GM23338 (cell line): Measurements from ENCODE around the gene SPNS3.

Source experiments
- CREB1 ChIP-seq: fragments of 250-450 bp; sonication (Bioruptor Pico); IDR thresholded peaks from 2 replicates; pipeline ENCODE4 v1.5.0; 2020; ENCODE audit warnings: low read depth, mild to moderate bottlenecking, moderate library complexity
- CTCF ChIP-seq, 2 experiments: fragments of 200-600 bp in 1 of 2; sonication (generic) in 1 of 2; conservative IDR thresholded peaks; 2 replicates each; pipeline versions ENCODE4 v1.5.1 to v1.6.1; 2016 to 2017; ENCODE audit warnings: antibody characterized with exemption in 2 of 2, low read depth in 2 of 2, mild to moderate bottlenecking in 2 of 2, moderate library complexity in 1 of 2
- ETS1 ChIP-seq: IDR thresholded peaks from 2 replicates; pipeline ENCODE4 v1.6.1; 2016; ENCODE audit warnings: antibody characterized with exemption
- EZH2 ChIP-seq: fragments of 200-600 bp; sonication (generic); IDR thresholded peaks from one replicate; pipeline ENCODE4 v1.8.0; 2017; ENCODE audit warnings: antibody characterized with exemption, mild to moderate bottlenecking, low read depth; ENCODE audit not compliant: unreplicated experiment
- EZH2phosphoT487 ChIP-seq: fragments of 200-600 bp; sonication (generic); IDR thresholded peaks from one replicate; pipeline ENCODE4 v1.8.1; 2018; ENCODE audit warnings: antibody characterized with exemption; ENCODE audit not compliant: unreplicated experiment
- JUNB ChIP-seq: IDR thresholded peaks from one replicate; pipeline ENCODE4 v1.6.1; 2016; ENCODE audit warnings: antibody characterized with exemption; ENCODE audit not compliant: unreplicated experiment
- NANOG ChIP-seq: IDR thresholded peaks from 2 replicates; pipeline ENCODE4 v1.6.1; 2016; ENCODE audit warnings: antibody characterized with exemption, borderline replicate concordance
- POLR2AphosphoS5 ChIP-seq: IDR thresholded peaks from 2 replicates; pipeline ENCODE4 v1.6.1; 2016; ENCODE audit warnings: antibody characterized with exemption, low read depth
- STAT1 ChIP-seq: IDR thresholded peaks from one replicate; pipeline ENCODE4 v1.6.1; 2016; ENCODE audit warnings: antibody characterized with exemption; ENCODE audit not compliant: unreplicated experiment
- ZNF114 ChIP-seq: fragments of 250-450 bp; sonication (Bioruptor Pico); IDR thresholded peaks from 2 replicates; pipeline ENCODE4 v1.5.0; 2020; ENCODE audit warnings: mild to moderate bottlenecking, moderate library complexity
- TF ChIP-seq, protein P1 (sequence below): IDR thresholded peaks from one replicate; pipeline ENCODE4 v1.6.1; 2018; ENCODE audit warnings: antibody characterized with exemption; ENCODE audit not compliant: unreplicated experiment

GRCh38 chr17:4527566-4528125 lies 93.9 kb downstream of the SPNS3 start:
- no peak for TF ChIP-seq CTCF (conservative IDR thresholded peaks at IDR 0.05; ENCODE audit: low read depth in 2 of 2)
- no peak for TF ChIP-seq EZH2
- TF ChIP-seq JUNB, result no peak
- TF ChIP-seq NANOG, result no peak
- TF ChIP-seq, protein P1, sequence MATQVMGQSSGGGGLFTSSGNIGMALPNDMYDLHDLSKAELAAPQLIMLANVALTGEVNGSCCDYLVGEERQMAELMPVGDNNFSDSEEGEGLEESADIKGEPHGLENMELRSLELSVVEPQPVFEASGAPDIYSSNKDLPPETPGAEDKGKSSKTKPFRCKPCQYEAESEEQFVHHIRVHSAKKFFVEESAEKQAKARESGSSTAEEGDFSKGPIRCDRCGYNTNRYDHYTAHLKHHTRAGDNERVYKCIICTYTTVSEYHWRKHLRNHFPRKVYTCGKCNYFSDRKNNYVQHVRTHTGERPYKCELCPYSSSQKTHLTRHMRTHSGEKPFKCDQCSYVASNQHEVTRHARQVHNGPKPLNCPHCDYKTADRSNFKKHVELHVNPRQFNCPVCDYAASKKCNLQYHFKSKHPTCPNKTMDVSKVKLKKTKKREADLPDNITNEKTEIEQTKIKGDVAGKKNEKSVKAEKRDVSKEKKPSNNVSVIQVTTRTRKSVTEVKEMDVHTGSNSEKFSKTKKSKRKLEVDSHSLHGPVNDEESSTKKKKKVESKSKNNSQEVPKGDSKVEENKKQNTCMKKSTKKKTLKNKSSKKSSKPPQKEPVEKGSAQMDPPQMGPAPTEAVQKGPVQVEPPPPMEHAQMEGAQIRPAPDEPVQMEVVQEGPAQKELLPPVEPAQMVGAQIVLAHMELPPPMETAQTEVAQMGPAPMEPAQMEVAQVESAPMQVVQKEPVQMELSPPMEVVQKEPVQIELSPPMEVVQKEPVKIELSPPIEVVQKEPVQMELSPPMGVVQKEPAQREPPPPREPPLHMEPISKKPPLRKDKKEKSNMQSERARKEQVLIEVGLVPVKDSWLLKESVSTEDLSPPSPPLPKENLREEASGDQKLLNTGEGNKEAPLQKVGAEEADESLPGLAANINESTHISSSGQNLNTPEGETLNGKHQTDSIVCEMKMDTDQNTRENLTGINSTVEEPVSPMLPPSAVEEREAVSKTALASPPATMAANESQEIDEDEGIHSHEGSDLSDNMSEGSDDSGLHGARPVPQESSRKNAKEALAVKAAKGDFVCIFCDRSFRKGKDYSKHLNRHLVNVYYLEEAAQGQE, result no peak
- TF ChIP-seq POLR2AphosphoS5, result no peak
- no peak for TF ChIP-seq EZH2phosphoT487
- no peak for TF ChIP-seq CREB1 (CRISPR knock-in tag)
- TF ChIP-seq STAT1, result no peak
- TF ChIP-seq ZNF114 (CRISPR knock-in tag), result no peak
- no peak for TF ChIP-seq ETS1
